Retinal pigment epithelial cell (primary cell): Measurements from ENCODE around the gene CIAPIN1.

ENCODE experiments used
- DNase-seq: peaks from one replicate; pipeline ENCODE4 v3.0.0-alpha.2; 2010; ENCODE audit warnings: low read depth
- H3K4me3 ChIP-seq: 2 replicates; pipeline ENCODE4 v1.5.1; 2011; ENCODE audit warnings: mild to moderate bottlenecking, low read length, control low read depth, moderate library complexity
- TF ChIP-seq, protein P1 (sequence below): conservative IDR thresholded peaks from 2 replicates; pipeline ENCODE4 v1.5.1; 2011; ENCODE audit warnings: low read depth, low read length, control low read depth, inconsistent platforms

Gene CIAPIN1

DNA sequence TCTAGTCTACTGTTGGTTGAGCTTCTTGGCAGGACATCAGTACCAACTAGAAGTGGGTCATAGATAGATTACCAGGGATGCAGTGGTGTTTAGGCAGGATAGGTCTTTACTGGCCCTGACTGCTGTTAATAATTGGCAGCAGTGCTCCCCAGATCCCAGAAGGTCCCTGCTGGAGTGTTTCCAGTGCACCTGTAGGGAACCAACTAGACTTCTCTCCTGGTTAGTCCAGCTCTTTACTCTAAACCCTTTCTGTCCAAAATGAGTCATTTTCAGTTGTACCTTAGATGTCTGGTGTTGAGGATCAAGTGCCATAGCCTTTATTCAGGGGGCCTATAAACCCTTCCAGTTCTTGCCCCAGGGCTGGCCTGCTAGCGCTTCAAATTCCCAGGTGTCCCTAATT, 24.0 kb upstream of the CIAPIN1 start:
- TF ChIP-seq, protein P1, sequence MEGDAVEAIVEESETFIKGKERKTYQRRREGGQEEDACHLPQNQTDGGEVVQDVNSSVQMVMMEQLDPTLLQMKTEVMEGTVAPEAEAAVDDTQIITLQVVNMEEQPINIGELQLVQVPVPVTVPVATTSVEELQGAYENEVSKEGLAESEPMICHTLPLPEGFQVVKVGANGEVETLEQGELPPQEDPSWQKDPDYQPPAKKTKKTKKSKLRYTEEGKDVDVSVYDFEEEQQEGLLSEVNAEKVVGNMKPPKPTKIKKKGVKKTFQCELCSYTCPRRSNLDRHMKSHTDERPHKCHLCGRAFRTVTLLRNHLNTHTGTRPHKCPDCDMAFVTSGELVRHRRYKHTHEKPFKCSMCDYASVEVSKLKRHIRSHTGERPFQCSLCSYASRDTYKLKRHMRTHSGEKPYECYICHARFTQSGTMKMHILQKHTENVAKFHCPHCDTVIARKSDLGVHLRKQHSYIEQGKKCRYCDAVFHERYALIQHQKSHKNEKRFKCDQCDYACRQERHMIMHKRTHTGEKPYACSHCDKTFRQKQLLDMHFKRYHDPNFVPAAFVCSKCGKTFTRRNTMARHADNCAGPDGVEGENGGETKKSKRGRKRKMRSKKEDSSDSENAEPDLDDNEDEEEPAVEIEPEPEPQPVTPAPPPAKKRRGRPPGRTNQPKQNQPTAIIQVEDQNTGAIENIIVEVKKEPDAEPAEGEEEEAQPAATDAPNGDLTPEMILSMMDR, result no peak
- no peak overlapping the region for H3K4me3 ChIP-seq
- DNase-seq, result no peak

DNA sequence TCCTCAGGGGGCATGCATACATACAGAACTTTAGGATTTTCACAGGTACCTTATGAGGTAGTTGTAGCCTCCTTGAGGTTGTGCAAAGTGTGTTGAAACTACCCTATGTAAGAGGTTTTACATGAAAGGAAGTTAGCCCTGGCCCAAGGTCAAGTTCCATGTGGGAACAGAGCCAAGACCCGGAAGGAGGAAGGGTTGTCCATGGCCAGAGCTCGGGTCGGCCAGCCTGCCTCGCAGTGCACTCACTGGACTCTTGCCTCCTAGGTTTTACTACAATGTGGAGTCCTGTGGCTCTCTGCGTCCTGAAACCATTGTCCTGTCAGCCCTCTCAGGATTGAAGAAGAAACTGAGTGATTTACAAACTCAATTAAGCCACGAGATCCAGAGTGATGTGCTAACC, 23.5 kb upstream of the CIAPIN1 start:
- no peak for DNase-seq
- H3K4me3 ChIP-seq, result no peak overlapping the region
- TF ChIP-seq, protein P1, result no peak

GRCh38 chr16:57469917-57470470, 22.8 kb upstream of the CIAPIN1 start:
- TF ChIP-seq, protein P1, result no peak
- no peak for DNase-seq
- H3K4me3 ChIP-seq, result no peak overlapping the region

- TF ChIP-seq, protein P1, result no peak
- no peak for DNase-seq
- H3K4me3 ChIP-seq, result no peak overlapping the region
Observed at GRCh38 chr16:57469046-57469445, 21.9 kb upstream of the CIAPIN1 start.

- no peak for DNase-seq
- TF ChIP-seq, protein P1, result no peak
- H3K4me3 ChIP-seq, result no peak overlapping the region
Observed at GRCh38 chr16:57468346-57468745, 21.2 kb upstream of the CIAPIN1 start.

DNA sequence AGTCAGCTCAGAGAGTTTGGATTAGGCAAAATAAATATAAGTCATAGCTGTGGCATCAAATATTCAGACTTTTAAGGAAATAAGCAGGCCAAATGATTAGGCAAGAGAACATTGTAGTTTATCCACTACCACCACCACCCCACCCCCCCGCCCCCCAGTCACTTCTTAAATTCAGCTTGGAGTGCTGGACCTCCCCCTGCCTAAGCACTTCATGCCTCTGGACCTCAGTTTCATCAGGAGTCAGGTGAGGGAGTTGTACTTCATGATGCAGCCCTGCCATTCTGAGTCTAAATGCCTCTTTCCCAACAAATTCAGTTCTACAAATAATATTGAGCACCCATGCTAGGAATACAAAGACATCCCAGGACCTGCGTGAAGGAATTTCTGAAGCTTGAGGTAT, 17.3 kb upstream of the CIAPIN1 start:
- H3K4me3 ChIP-seq, result no peak overlapping the region
- no peak for DNase-seq
- TF ChIP-seq, protein P1, result no peak

GRCh38 chr16:57462978-57463362, 15.8 kb upstream of the CIAPIN1 start:
- peak overlapping the region; percentile 95 for H3K4me3 ChIP-seq
- no peak for DNase-seq
- TF ChIP-seq, protein P1, result no peak
